Endothelial cell of umbilical vein (primary cell): ENCODE data around the gene GRK1. TPM values are rescaled to one million over a fixed set of nuclear protein-coding genes. Genes with fewer than 3 reads are reported as not detected.

Source experiments
- BruUV-seq: library from RNA; stranded (reverse); fragments of 400-500 nt; replicated peaks from 2 replicates; lab custom pipeline; 2021; lab: Mats Ljungman, UMichigan
- CTCF ChIA-PET: fragments of 300-600, 350-600 bp; sonication (Branson Sonifier 250); formaldehyde crosslinking; loops from one replicate; lab custom pipeline; 2021; ENCODE audit warnings: antibody characterized with exemption, inconsistent platforms; lab: Charles Lee
- POLR2A ChIA-PET: fragments of 300-600, 350-600 bp; sonication (Branson Sonifier 250); formaldehyde crosslinking; loops from one replicate; lab custom pipeline; 2021; ENCODE audit warnings: antibody characterized with exemption, inconsistent platforms; lab: Charles Lee
- DNase-seq: peaks from one replicate; pipeline ENCODE4 v3.0.0-alpha.2; 2011; ENCODE audit warnings: low read depth, low spot score
- FAIRE-seq: peaks from 2 replicates; lab custom pipeline; 2011; peaks lifted over from hg19 to GRCh38; lab: Jason Lieb, UNC
- H2AFZ ChIP-seq: 2 replicates; pipeline ENCODE4 v1.6.0; 2012; ENCODE audit warnings: low read depth, low read length, control low read depth, inconsistent platforms
- H3K27ac ChIP-seq: 2 replicates; pipeline ENCODE4 v1.5.1; 2011; ENCODE audit warnings: low read depth, mild to moderate bottlenecking, control low read depth, low read length, moderate library complexity; ENCODE audit not compliant: insufficient read depth
- H3K27me3 ChIP-seq, 2 experiments: 2 replicates each; pipeline versions ENCODE4 v1.6.0 to v1.6.1; 2011; ENCODE audit warnings: low read length in 2 of 2, mixed read lengths in 1 of 2; ENCODE audit not compliant: control insufficient read depth in 2 of 2, insufficient read depth in 2 of 2
- H3K36me3 ChIP-seq, 2 experiments: 2 replicates in 1 of 2; 3 replicates in 1 of 2; pipeline ENCODE4 v1.5.1; 2011; ENCODE audit warnings: low read length in 2 of 2, mild to moderate bottlenecking in 1 of 2, moderate library complexity in 1 of 2; ENCODE audit not compliant: control insufficient read depth in 2 of 2, insufficient read depth in 2 of 2; ENCODE audit errors: extremely low read depth in 1 of 2
- H3K4me1 ChIP-seq: 3 replicates; pipeline ENCODE4 v1.5.1; 2011; ENCODE audit warnings: mild to moderate bottlenecking, low read length; ENCODE audit not compliant: control insufficient read depth, insufficient read depth; ENCODE audit errors: extremely low read depth
- H3K4me2 ChIP-seq: 2 replicates; pipeline ENCODE4 v1.6.1; 2011; ENCODE audit warnings: low read length, control low read depth, mixed read lengths; ENCODE audit not compliant: insufficient read depth
- H3K4me3 ChIP-seq, 3 experiments: fragments of 200-600 bp in 1 of 3; sonication (generic), shearing (Covaris generic) in 1 of 3; replicated peaks in 1 of 3; 2 replicates each; pipeline ENCODE4 v1.5.1; 2011 to 2016; ENCODE audit warnings: control low read depth in 3 of 3, low read length in 3 of 3, mild to moderate bottlenecking in 2 of 3, inconsistent platforms in 1 of 3, low read depth in 1 of 3, moderate library complexity in 1 of 3; ENCODE audit not compliant: insufficient read depth in 1 of 3
- H3K79me2 ChIP-seq: 2 replicates; pipeline ENCODE4 v1.6.0; 2012; ENCODE audit warnings: low read length, inconsistent platforms; ENCODE audit not compliant: control insufficient read depth, insufficient read depth
- H3K9ac ChIP-seq: replicated peaks from 2 replicates; pipeline ENCODE3; 2011; ENCODE audit warnings: low read length, control low read depth; ENCODE audit not compliant: insufficient read depth; ENCODE audit errors: extremely low read depth
- H3K9me1 ChIP-seq: replicated peaks from 3 replicates; pipeline ENCODE4 v1.6.0; 2011; ENCODE audit warnings: mild to moderate bottlenecking, low read length; ENCODE audit not compliant: control insufficient read depth, insufficient read depth; ENCODE audit errors: extremely low read depth
- H3K9me3 ChIP-seq: replicated peaks from 2 replicates; pipeline ENCODE4 v1.5.1; 2012; ENCODE audit warnings: low read length, inconsistent platforms; ENCODE audit not compliant: control insufficient read depth, insufficient read depth
- H4K20me1 ChIP-seq: replicated peaks from 2 replicates; pipeline ENCODE3; 2011; ENCODE audit warnings: mild to moderate bottlenecking, low read length; ENCODE audit not compliant: control insufficient read depth, insufficient read depth; ENCODE audit errors: extremely low read depth
- EZH2 ChIP-seq: IDR thresholded peaks from 2 replicates; pipeline ENCODE4 v1.6.1; 2012; ENCODE audit warnings: borderline replicate concordance, low read depth, mild to moderate bottlenecking, moderate library complexity, low read length, inconsistent platforms; ENCODE audit not compliant: severe bottlenecking
- FOS ChIP-seq: IDR thresholded peaks from 2 replicates; pipeline ENCODE4 v1.6.1; 2011; ENCODE audit warnings: mild to moderate bottlenecking, low read length, moderate library complexity, borderline replicate concordance; ENCODE audit not compliant: insufficient read depth
- GATA2 ChIP-seq: IDR thresholded peaks from 2 replicates; pipeline ENCODE4 v1.7.0; 2011; ENCODE audit warnings: low read depth, mild to moderate bottlenecking, moderate library complexity, mixed read lengths, low read length; ENCODE audit not compliant: insufficient read length, insufficient read depth
- JUN ChIP-seq: IDR thresholded peaks from 2 replicates; pipeline ENCODE4 v1.6.1; 2011; ENCODE audit warnings: borderline replicate concordance, low read depth; ENCODE audit not compliant: insufficient read length, insufficient read depth
- MYC ChIP-seq: IDR thresholded peaks from one replicate; pipeline ENCODE4 v1.6.1; 2011; ENCODE audit warnings: mild to moderate bottlenecking, low read depth, low read length
- POLR2A ChIP-seq: IDR thresholded peaks from 2 replicates; pipeline ENCODE4 v1.6.1; 2012; ENCODE audit warnings: low read depth, mild to moderate bottlenecking, control low read depth, low read length
- POLR2AphosphoS5 ChIP-seq: IDR thresholded peaks from 2 replicates; pipeline ENCODE4 v1.6.1; 2012; ENCODE audit warnings: low read depth, mild to moderate bottlenecking, control low read depth, low read length, moderate library complexity; ENCODE audit not compliant: insufficient read depth
- dilution Hi-C: fragments of 300-500 bp; cut with MboI; formaldehyde crosslinking; loops from one replicate; pipeline ENCODE4 v1.15.0; 2019; ENCODE audit warnings: low sequenced_read_pairs; ENCODE audit not compliant: extremely low pct_ligation_motif_present
- intact Hi-C: fragments of 100-400 bp; cut with micrococcal nuclease; formaldehyde crosslinking; loops from one replicate; pipeline ENCODE4 v1.10.0; 2022
- polyA plus RNA-seq, 4 experiments: library from polyadenylated mRNA; depleted of rRNA in 3 of 4; stranded (reverse) in 3 of 4; unstranded in 1 of 4; fragments of >200 nt; gene quantifications; 2 replicates each; pipeline versions ENCODE4 v1.2.1 to v1.2.3, GENCODE V29; 2011 to 2012; ENCODE audit warnings: missing spikeins in 1 of 4
- total RNA-seq: library from RNA; stranded (reverse); gene quantifications from 2 replicates; pipeline ENCODE4 v1.2.3, GENCODE V29; 2021
- TF ChIP-seq, protein P1 (sequence below): IDR thresholded peaks from 2 replicates; pipeline ENCODE4 v1.6.1; 2011; ENCODE audit not compliant: insufficient read depth, insufficient read length
- TF ChIP-seq, protein P2 (sequence below), 2 donors: IDR thresholded peaks; 1 replicate in 1 of 2; 2 replicates in 1 of 2; pipeline ENCODE4 v1.5.1; 2011; ENCODE audit warnings: low read length in 2 of 2, mild to moderate bottlenecking in 2 of 2, moderate library complexity in 2 of 2, control low read depth in 1 of 2, inconsistent platforms in 1 of 2, low read depth in 1 of 2; ENCODE audit not compliant: insufficient read depth in 1 of 2; ENCODE audit errors: extremely low read depth in 1 of 2

The GRK1 gene
- total and polyA plus RNA-seq, 2 donors (not counting 3 experiments of a cell fraction or from before 2014, with no cell fraction given) = not detected

DNA sequence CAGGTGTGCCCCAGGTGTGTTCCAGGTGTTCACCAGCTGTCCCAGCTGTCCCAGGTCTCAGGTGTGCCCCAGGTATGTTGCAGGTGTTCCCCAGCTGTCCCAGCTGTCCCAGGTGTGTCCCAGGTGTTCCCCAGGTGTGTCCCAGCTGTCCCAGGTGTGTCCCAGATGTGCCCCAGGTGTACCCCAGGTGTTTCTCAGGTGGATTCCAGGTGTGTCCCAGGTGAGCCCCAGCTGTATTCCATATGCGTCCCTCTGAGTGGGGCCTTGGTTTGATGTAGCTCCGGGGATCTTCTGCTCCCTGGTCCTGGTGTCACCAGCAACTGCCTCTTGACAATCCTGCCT is 719 bp upstream of the GRK1 start:
- no peaks in the 10 kb centered on the region for H3K4me1 ChIP-seq
- H3K4me2 ChIP-seq = no peak overlapping the region
- ChIA-PET POLR2A (no interaction called here), CTCF (interaction anchor here (0.8 to 2.6 kb wide), 4 partner anchors 17 to 281 kb away, joined by 3 to 10 read pairs (median 3); no protein-coding TSS in a partner anchor)
- no peaks in the 10 kb centered on the region for H3K9me1 ChIP-seq
- DNase-seq = no peak
- dilution Hi-C loops (no loop called here), intact Hi-C loops (no loop called here)
- H3K27ac ChIP-seq = no peak overlapping the region
- no peak overlapping the region for H3K4me3 ChIP-seq
- H3K27me3 ChIP-seq = peaks cover 2% of the 10 kb centered on the region in 2 experiments
- H4K20me1 ChIP-seq = no peaks in the 10 kb centered on the region
- FAIRE-seq = no peak
- H3K36me3 ChIP-seq = no peaks in the 10 kb centered on the region
- BruUV-seq = no TSS peak
- H3K9ac ChIP-seq = no peak overlapping the region
- H3K9me3 ChIP-seq = no peaks in the 10 kb centered on the region
- no peaks in the 10 kb centered on the region for H3K79me2 ChIP-seq
- TF ChIP-seq EZH2 (no peak), POLR2A (no peak), FOS (no peak), POLR2AphosphoS5 (no peak), MYC (no peak), GATA2 (no peak), JUN (no peak)
- TF ChIP-seq, protein P1, sequence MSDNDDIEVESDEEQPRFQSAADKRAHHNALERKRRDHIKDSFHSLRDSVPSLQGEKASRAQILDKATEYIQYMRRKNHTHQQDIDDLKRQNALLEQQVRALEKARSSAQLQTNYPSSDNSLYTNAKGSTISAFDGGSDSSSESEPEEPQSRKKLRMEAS = no peak
- TF ChIP-seq, protein P2, sequence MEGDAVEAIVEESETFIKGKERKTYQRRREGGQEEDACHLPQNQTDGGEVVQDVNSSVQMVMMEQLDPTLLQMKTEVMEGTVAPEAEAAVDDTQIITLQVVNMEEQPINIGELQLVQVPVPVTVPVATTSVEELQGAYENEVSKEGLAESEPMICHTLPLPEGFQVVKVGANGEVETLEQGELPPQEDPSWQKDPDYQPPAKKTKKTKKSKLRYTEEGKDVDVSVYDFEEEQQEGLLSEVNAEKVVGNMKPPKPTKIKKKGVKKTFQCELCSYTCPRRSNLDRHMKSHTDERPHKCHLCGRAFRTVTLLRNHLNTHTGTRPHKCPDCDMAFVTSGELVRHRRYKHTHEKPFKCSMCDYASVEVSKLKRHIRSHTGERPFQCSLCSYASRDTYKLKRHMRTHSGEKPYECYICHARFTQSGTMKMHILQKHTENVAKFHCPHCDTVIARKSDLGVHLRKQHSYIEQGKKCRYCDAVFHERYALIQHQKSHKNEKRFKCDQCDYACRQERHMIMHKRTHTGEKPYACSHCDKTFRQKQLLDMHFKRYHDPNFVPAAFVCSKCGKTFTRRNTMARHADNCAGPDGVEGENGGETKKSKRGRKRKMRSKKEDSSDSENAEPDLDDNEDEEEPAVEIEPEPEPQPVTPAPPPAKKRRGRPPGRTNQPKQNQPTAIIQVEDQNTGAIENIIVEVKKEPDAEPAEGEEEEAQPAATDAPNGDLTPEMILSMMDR (IDR thresholded peaks at IDR 0.05; ENCODE audit: extremely low read depth in 1 of 2, insufficient read depth in 1 of 2, low read depth in 1 of 2, low read length in 2 of 2) = no peak
- H2AFZ ChIP-seq = no peak overlapping the region
